GM12873 (cell line): ENCODE data around the gene PAPPA2.

Experiments used
- TF ChIP-seq, protein P1 (sequence below): IDR thresholded peaks from 2 replicates; pipeline ENCODE4 v1.5.1; 2012; ENCODE audit warnings: low read depth, mild to moderate bottlenecking, moderate library complexity, low read length, control low read depth; ENCODE audit not compliant: insufficient read depth; ENCODE audit errors: missing control alignments

The PAPPA2 gene

DNA sequence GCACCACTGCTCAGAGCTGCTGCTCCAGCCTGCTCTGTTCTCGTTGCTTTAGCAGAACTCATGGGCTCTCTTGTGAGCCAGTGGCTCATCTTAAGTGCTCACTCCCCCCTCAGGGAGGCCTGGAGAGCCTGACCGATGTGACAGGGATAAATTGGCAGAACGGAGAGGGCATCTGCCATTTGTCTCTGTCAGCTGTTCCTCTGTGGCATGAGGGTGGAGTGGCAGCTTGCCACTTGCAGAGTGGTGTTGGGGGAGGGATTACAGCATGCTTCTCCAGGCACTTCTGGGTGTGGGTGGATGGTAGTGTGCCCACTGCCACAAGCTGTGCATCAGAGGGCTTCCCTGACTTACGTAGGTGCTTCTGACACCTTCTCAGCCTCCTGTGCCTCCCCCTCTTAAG, 229.5 kb downstream of the PAPPA2 start:
- TF ChIP-seq, protein P1, sequence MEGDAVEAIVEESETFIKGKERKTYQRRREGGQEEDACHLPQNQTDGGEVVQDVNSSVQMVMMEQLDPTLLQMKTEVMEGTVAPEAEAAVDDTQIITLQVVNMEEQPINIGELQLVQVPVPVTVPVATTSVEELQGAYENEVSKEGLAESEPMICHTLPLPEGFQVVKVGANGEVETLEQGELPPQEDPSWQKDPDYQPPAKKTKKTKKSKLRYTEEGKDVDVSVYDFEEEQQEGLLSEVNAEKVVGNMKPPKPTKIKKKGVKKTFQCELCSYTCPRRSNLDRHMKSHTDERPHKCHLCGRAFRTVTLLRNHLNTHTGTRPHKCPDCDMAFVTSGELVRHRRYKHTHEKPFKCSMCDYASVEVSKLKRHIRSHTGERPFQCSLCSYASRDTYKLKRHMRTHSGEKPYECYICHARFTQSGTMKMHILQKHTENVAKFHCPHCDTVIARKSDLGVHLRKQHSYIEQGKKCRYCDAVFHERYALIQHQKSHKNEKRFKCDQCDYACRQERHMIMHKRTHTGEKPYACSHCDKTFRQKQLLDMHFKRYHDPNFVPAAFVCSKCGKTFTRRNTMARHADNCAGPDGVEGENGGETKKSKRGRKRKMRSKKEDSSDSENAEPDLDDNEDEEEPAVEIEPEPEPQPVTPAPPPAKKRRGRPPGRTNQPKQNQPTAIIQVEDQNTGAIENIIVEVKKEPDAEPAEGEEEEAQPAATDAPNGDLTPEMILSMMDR = no peak

DNA sequence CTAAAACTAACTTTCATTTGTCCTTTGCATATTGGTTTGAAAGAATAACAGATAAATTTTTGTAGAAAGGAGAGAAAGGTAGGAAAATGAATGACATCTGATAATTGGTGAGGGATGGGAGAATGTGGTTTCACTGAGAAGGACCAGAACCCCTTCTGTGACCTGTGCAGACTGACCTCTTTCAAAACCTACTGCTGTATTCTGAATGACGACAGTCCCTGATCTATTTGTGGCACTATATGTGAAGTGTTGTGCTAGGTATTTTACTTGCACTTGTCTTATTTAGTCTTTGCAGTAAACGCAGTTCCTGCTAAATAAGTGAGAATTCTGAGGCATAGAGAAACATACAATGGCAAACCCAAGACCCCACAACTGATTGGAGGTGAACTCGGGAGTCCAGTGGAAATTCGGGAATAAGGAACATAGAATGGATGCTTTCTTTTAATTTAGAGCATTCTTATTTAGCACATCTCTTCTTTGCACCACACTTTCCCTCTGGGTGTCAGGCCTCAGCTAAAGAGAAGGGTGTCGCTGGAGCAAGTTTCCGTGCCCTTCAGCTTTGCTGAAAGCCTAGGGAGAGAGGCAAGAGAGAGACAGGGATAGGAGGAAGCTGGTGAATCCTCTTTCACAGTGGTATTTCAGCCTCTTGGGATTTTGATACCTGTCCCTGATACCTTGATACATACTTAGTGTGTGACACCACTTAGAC, 230.2 kb downstream of the PAPPA2 start:
- TF ChIP-seq, protein P1 = no peak

- TF ChIP-seq, protein P1 = no peak
Measured at GRCh38 chr1:176693697-176694329, 230.8 kb downstream of the PAPPA2 start.

GRCh38 chr1:176694713-176695112, 231.7 kb downstream of the PAPPA2 start:
- TF ChIP-seq, protein P1 = no peak

DNA sequence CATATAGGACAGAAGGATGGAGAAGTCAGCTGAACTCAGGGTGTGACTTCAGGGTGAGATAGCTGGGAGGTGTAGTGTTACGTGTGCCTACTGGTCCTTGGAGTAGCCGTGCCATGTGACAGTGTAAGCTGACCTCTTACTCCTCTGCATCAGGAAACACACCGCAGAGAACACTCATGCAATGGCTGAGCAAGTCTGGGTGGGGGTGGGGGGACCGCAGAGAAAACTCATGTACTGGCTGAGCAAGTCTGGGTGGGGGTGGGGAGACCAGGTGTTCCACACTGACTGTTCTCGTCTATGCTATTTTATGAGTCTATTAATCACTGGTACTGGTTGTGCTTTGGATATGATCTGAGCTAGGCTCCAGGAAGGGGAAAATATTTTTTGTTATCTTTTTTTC, 233.1 kb downstream of the PAPPA2 start:
- TF ChIP-seq, protein P1 = no peak

DNA sequence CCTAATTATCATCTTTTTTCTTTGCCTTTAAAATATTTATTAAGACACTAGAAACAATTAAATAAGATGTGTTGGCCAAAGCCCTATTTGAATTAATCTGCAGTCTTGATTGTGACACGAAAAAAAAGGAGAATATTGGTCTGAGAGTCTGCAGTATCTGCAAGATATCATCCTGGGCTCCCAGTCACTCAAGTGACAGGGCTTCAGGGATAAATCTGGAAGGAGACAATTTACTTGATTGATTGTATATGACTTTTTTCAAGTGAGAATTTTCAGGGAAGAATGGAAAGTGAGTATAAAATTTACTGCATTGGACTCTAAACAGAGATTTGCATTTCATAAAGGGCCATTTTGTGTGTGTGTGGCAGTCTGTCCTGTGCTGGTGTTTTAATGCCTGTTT, 233.7 kb downstream of the PAPPA2 start:
- TF ChIP-seq, protein P1 = no peak

- TF ChIP-seq, protein P1 = no peak
Measured at GRCh38 chr1:176699821-176700220, 236.8 kb downstream of the PAPPA2 start.
